CD4-positive, alpha-beta T cell treated with Interleukin-6 at 100 ng/mL for 8 hours (primary cell): ENCODE measurements around the gene OGFOD3.
"Not testable (repeated sequence)": the region's sequence is repeated elsewhere in the genome, so short reads cannot be mapped to it uniquely, and the experiment has no call there.

Experiments
- DNase-seq: peaks from one replicate; pipeline ENCODE4 v3.0.0-alpha.2; 2020; ENCODE audit warnings: mixed read lengths, low spot score

Gene OGFOD3

GRCh38 chr17:82373072-82373452 is 45.3 kb downstream of the OGFOD3 start:
- DNase-seq = not testable (repeated sequence)

GRCh38 chr17:82372249-82373071 is 45.9 kb downstream of the OGFOD3 start:
- DNase-seq = no peak

GRCh38 chr17:82371333-82372248 is 46.8 kb downstream of the OGFOD3 start, which contains the start of gene UTS2R:
TSS of gene UTS2R (plus strand) at chr17:82371765. CDS start at chr17:82374325, 2,560 bp downstream.
- no peak for DNase-seq

DNA sequence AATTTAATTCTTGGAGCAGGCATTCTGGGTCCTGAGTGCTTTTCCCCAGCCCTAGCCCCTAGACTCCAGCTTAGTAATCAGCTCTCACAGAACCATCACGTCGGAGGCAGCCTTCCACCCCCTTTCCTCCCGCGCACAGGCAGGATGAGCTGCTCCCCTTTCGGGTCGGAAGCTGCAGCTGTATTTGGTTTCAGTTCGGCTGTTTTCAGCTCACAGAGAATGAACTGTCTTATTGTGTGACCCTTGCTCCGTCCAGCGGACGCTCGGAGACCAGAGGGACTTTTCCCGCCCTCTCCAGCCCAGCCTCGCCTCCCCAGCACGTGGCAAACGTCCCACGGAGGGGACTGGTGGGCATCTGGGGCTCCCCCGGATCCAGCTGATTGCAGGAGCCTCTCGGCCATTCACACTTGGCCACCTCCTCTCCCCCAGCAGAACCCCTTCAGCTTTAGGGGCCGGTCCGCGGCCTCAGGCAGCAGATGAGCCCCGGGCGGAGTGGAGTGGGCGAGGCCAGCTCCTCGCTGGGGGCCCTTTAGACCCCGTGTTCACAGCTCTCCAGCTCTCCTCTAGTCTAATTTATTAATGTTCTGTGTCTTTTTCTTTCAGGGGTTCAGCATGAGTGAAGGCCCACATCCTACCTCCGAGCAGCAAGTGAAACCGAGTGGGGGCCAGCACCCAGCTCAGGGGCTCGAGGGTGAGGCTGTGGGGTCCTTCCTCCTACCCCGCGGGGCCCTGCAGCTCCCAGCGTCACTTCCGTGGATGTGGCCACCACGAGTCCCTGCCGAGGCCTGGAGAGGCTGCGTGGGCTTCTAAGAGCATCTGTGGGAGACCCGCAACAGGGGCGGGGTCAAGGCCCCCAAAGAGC is 47.7 kb downstream of the OGFOD3 start:
- no peak for DNase-seq

GRCh38 chr17:82369211-82369610 is 49.2 kb downstream of the OGFOD3 start:
- DNase-seq = no peak

DNA sequence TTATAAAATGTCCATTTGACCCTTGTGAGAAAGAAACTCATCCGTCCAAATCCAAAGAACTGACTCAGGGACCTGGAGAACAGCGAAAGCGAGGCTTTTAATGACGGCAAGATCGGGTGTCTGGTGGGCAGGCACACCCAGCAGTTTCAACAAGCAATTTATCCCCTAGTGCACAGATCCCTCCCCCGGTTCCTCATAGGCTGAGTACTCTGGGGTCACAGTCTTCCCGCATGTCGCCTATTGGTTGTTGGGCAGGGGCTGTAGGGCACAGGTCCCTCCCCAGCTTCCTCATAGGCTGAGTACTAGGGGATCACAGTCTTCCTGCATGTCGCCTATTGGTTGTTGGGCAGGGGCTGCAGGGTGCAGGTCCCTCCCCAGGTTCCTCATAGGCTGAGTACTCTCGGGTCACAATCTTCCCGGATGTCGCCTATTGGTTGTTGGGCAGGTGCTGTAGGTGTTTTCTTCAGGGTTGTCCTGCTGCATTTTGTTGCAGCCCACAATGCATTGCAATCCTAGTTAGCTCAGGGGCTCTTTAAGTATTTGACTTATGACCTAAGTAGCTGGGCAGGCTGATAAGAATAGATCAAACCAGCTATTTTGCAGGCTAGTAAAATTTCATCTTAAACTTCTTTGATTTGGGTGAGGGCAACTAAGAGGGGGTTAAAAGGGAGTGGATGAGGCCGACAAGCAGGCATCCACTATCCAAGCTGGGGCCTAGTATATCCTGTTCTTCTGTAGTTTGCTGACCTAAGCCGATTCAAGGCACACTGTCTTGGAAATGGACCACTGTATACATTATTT is 50.5 kb downstream of the OGFOD3 start:
- no peak for DNase-seq

DNA sequence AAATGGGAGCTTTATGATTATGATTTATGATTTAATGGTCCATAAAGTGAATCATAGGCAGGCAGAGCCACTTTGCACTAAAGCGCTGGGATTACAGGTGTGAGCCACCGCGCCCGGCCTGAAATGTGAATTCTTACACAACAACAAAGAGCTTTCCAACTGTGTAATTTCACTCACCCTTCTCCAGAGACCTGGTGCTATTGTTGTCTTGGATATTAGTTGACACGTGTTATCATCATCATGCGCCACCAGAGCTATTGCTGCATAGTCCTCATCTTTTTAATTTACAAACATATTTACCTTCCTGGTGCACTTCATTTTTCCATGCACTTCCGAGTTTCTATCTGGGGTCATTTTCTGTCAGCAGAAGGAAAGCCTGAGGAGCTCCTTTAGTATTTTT is 51.6 kb downstream of the OGFOD3 start:
- no peak for DNase-seq

DNA sequence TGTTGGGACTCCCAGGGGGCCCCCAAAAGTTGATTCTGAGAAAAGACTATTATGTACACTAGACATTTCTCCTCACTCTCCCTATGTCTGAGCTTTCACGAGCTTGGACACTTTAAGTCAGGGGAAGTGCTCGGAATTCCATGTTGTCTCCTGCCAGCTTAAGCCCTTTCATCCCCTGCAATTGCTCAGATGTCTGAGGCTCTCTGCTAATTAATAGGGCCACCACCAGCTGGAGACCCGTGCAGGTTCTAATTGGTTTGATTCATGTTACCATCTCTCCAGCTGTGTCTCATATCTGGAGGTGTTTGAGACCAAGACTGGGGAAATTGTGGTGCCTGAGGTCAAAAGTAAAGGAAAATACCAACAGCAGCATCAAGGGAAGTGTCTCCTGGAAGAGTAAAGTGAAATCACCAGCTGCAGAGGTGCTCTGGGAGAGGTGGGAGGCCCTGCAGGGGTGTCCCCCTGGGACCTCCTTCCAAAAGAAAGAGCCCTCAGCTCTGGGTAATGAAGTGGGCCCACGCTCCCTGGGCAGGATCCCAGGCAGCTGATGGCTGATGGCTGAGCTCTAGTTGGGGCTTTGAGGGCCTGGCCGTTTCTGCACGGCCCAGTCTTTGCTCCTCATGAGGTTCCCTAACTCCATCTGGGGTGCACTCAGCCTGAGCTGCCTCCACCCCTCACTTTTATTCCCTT is 52.6 kb downstream of the OGFOD3 start:
- DNase-seq = no peak

- DNase-seq = no peak
Measured at GRCh38 chr17:82361885-82362633, 56.3 kb downstream of the OGFOD3 start.

DNA sequence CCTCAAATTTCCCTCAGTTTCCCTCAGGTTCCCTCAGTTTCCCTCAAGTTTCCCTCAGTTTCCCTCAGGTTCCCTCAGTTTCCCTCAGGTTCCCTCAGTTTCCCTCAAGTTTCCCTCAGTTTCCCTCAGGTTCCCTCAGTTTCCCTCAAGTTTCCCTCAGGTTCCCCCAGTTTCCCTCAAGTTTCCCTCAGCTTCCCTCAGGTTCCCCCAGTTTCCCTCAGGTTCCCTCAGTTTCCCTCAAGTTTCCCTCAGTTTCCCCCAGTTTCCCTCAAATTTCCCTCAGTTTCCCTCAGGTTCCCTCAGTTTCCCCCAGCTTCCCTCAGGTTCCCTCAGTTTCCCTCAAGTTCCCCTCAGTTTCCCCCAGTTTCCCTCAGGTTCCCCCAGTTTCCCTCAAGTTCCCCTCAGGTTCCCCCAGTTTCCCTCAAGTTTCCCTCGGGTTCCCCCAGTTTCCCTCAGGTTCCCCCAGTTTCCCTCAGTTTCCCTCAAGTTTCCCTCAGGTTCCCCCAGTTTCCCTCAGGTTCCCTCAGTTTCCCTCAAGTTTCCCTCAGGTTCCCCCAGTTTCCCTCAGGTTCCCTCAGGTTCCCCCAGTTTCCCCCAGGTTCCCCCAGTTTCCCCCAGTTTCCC is 58.8 kb downstream of the OGFOD3 start:
- DNase-seq = not testable (repeated sequence)

GRCh38 chr17:82358465-82359350 is 59.7 kb downstream of the OGFOD3 start, which contains the start of gene TEX19:
TSS of gene TEX19 (plus strand) at chr17:82359247. CDS start at chr17:82362151, 2,904 bp downstream.
- no peak for DNase-seq

DNA sequence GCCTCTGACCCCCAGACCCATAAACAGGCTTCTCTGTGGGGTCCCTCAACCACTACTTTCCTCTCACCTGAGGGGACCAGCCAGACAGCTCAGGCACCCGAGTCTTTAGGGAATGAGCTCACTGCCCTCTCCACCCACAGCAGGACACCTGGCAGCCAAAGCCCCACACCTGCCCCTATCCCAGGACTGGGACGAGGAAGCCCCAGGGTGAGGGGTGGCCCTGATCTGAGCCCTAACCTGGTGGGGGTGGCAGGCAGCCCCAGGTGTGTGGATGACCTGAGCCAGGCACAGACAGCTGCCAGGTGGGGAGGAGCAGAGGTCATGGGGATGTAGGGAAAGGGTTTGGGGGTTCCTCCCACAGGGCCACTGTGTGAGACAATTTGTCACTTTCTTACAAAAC is 61.0 kb downstream of the OGFOD3 start:
- DNase-seq = no peak

DNA sequence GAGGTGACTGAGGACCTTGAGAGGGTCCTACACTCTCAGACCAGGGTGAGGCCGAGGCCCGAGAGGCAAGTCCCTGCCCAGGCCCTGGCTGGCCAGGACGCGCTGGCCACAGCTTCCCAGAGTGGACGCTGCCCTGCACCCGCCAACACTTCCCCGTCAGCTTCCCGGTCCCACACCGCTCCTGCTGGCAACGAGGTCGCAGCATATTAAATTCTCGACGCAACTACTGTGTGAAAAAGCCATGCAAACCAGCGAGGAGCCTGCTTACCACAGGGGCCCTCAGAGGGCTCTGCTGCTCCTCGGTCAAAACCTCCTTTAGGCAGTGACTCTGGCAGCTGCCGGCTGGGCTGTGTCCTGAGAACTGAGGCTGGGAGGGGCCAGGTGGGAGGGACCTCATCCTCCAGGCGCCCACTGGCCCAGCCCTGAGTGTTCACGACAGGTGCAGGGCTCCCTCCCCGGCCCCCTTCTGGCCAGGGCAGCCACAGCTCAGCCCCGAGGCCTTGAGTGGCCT is 61.5 kb downstream of the OGFOD3 start:
- no peak for DNase-seq

DNA sequence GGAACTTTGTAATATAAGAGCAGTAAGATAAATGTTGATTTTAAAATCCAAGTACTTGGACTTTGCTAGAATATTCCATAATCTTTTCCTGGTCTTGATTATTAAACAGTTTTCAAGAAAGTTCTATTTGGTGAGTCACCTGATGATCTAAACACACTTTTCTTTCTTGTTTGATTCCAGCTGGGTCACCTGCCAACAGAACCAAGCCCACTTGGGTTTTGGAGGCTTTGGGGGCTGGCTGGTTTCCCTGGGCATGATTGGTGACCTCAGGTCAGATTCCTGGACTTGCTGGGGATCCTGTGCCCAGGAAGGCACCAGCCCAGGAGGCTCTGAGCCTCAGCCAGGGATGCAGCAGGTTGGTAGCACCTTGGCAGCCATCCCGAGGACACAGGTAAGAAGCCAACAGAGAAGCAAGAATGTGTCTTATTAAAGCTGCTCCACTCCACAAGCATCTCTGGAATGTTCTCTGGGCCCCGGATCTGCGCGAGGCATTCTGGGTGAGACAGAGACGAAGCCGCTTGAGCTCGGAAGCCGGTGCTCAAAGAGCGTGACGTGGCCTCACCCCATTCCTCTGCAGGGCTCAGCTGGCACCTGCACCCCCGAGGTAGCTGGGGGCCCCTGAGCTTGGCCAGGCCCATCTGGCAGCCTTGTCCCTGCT is 62.5 kb downstream of the OGFOD3 start:
- no peak for DNase-seq

DNA sequence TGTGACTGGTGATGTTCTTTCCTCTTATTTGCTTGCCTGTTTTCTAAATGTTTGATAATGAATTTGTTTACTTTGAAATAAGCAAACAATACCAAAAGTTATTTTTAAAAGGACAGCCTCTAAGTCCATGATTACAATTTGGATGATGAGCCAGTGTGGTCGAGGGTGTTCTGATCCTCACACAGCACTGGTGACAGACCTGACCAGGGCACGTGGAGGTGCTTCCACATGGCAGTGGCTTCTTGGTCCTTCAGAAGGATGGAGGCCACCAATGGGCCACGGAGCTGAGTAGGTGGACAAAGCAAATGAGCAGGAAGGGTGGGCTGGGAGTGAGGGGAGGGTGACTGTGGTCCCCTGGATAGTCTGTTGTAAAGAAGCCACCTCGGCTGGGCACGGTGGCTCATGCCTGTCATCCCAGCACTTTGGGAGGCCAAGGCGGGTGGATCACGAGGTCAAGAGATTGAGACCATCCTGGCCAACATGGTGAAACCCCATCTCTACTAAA is 63.5 kb downstream of the OGFOD3 start:
- no peak for DNase-seq

DNA sequence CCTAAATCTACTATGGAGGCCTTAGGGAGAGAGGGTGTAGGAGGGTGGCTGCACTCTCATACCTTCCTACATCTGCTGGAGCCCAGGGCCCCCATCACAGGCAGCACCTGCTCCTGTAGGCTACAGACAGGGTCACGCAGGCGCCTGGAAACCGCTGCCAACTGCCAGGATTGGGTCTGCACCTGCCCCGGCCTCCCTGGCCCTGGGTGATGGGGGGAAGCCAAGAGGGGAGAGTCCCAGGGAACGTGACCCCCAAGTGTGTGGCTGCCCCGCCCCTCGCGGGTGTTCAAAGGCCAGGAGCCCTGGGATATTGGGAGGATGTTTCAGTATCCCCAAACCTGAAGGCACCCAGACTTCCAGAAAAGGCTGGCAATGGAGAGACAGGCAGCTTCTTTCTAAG is 64.9 kb downstream of the OGFOD3 start:
- no peak for DNase-seq
